ENCODE measurements around the gene MYL5. TPM values are rescaled to one million over a fixed set of nuclear protein-coding genes. Genes with fewer than 3 reads are reported as not detected.

The MYL5 gene
- total and polyA plus RNA-seq, 2 of the 13 experiments (the other 11 are each of a cell fraction or from before 2014, with no cell fraction given): 6.5 to 16.0 TPM

DNA sequence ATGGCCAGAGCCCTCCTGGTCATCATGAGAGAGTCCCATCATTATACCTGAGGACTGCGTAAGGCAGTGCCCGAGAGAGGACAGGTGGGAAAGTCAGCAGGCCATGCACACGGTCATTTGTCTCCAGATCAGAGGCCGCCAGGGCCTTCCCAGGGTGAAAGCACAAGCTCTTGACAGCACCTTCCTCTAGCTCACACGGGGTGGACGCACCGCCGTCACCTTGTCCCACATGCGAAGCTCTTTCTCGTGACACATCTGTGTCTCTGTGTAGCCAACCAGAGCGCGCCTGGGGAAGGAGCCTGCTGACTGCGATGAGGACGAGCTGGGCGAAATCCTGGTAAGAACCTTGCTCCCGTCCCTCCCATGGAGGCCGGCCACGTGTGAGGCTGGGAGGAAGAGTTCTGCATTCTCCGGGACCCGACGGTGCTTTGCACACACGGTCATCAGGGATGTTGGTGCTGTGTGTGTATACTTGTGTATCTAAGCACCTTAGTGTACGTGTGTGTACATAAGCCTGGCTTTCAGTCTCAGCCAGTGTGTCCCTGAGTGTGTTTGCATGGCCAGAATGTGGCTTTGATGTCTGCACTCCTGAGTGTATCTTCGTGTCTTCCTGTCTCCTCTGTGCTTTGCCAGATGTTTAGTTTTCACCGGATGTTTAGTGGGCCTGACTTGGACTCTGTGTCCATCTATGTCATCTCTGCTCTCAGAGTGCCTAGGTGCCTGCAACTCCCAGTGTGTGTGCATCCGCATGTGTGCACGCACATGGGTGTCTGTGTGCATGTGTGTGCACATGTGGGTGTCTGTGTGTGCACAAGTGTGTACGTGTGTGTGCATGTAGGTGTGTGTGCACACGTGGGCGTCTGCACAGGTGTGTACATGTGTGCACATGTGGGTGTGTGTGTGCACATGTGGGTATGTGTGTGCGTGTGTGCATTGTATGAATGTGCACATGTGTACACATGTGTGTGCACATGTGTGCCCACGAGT lies 15.4 kb upstream of the MYL5 start (continued):
- TF ChIP-seq, protein P1, sequence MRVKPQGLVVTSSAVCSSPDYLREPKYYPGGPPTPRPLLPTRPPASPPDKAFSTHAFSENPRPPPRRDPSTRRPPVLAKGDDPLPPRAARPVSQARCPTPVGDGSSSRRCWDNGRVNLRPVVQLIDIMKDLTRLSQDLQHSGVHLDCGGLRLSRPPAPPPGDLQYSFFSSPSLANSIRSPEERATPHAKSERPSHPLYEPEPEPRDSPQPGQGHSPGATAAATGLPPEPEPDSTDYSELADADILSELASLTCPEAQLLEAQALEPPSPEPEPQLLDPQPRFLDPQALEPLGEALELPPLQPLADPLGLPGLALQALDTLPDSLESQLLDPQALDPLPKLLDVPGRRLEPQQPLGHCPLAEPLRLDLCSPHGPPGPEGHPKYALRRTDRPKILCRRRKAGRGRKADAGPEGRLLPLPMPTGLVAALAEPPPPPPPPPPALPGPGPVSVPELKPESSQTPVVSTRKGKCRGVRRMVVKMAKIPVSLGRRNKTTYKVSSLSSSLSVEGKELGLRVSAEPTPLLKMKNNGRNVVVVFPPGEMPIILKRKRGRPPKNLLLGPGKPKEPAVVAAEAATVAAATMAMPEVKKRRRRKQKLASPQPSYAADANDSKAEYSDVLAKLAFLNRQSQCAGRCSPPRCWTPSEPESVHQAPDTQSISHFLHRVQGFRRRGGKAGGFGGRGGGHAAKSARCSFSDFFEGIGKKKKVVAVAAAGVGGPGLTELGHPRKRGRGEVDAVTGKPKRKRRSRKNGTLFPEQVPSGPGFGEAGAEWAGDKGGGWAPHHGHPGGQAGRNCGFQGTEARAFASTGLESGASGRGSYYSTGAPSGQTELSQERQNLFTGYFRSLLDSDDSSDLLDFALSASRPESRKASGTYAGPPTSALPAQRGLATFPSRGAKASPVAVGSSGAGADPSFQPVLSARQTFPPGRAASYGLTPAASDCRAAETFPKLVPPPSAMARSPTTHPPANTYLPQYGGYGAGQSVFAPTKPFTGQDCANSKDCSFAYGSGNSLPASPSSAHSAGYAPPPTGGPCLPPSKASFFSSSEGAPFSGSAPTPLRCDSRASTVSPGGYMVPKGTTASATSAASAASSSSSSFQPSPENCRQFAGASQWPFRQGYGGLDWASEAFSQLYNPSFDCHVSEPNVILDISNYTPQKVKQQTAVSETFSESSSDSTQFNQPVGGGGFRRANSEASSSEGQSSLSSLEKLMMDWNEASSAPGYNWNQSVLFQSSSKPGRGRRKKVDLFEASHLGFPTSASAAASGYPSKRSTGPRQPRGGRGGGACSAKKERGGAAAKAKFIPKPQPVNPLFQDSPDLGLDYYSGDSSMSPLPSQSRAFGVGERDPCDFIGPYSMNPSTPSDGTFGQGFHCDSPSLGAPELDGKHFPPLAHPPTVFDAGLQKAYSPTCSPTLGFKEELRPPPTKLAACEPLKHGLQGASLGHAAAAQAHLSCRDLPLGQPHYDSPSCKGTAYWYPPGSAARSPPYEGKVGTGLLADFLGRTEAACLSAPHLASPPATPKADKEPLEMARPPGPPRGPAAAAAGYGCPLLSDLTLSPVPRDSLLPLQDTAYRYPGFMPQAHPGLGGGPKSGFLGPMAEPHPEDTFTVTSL (CRISPR knock-in tag; IDR thresholded peaks at IDR 0.05; ENCODE audit: borderline replicate concordance): peak; percentile 70
- TF ChIP-seq GABPB1 (CRISPR knock-in tag; IDR thresholded peaks at IDR 0.05) (no peak; the same call in 1 of the 2 replicates), KLF9 (CRISPR knock-in tag; IDR thresholded peaks at IDR 0.05; ENCODE audit: low read depth) (no peak), GATAD1 (CRISPR knock-in tag; IDR thresholded peaks at IDR 0.05) (no peak), MXI1 (IDR thresholded peaks at IDR 0.05; ENCODE audit: borderline replicate concordance, low read depth, low read length) (peak; percentile 41; the same call in 1 of the 3 replicates), KDM6A (CRISPR knock-in tag; IDR thresholded peaks at IDR 0.05; ENCODE audit: low read depth) (no peak), CREM (IDR thresholded peaks at IDR 0.05) (peak; percentile 55; the same call in 1 of the 2 replicates), CREM (CRISPR knock-in tag; IDR thresholded peaks at IDR 0.05) (no peak), RELA (CRISPR knock-in tag; IDR thresholded peaks at IDR 0.05) (no peak), ZNF816 (CRISPR knock-in tag; IDR thresholded peaks at IDR 0.05; ENCODE audit: borderline replicate concordance) (no peak), ZNF674 (CRISPR knock-in tag; IDR thresholded peaks at IDR 0.05; ENCODE audit: low read depth) (no peak), ZC3H4 (CRISPR knock-in tag; IDR thresholded peaks at IDR 0.05; ENCODE audit: borderline replicate concordance) (no peak), MYC (CRISPR knock-in tag; IDR thresholded peaks at IDR 0.05; ENCODE audit: borderline replicate concordance) (peak; percentile 51; the same call in 1 of the 2 replicates), BCL6 (CRISPR knock-in tag; IDR thresholded peaks at IDR 0.05) (0 out of 2 replicates have a peak, but pooled peaks have one; percentile 23), ZBTB7A (CRISPR knock-in tag; IDR thresholded peaks at IDR 0.05) (peak; percentile 26; the same call in 1 of the 2 replicates), ZNF773 (CRISPR knock-in tag; IDR thresholded peaks at IDR 0.05; ENCODE audit: borderline replicate concordance) (no peak)
- TF ChIP-seq, protein P2, sequence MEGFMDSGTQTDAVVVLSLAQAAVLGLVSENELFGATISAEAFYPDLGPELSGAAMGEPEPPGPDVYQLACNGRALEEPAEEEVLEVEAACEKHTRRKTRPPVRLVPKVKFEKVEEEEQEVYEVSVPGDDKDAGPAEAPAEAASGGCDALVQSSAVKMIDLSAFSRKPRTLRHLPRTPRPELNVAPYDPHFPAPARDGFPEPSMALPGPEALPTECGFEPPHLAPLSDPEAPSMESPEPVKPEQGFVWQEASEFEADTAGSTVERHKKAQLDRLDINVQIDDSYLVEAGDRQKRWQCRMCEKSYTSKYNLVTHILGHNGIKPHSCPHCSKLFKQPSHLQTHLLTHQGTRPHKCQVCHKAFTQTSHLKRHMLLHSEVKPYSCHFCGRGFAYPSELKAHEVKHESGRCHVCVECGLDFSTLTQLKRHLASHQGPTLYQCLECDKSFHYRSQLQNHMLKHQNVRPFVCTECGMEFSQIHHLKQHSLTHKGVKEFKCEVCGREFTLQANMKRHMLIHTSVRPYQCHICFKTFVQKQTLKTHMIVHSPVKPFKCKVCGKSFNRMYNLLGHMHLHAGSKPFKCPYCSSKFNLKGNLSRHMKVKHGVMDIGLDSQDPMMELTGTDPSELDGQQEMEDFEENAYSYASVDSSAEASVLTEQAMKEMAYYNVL (CRISPR knock-in tag; IDR thresholded peaks at IDR 0.05; ENCODE audit: borderline replicate concordance): no peak; the same call in 1 of the 2 replicates
- TF ChIP-seq, protein P3, sequence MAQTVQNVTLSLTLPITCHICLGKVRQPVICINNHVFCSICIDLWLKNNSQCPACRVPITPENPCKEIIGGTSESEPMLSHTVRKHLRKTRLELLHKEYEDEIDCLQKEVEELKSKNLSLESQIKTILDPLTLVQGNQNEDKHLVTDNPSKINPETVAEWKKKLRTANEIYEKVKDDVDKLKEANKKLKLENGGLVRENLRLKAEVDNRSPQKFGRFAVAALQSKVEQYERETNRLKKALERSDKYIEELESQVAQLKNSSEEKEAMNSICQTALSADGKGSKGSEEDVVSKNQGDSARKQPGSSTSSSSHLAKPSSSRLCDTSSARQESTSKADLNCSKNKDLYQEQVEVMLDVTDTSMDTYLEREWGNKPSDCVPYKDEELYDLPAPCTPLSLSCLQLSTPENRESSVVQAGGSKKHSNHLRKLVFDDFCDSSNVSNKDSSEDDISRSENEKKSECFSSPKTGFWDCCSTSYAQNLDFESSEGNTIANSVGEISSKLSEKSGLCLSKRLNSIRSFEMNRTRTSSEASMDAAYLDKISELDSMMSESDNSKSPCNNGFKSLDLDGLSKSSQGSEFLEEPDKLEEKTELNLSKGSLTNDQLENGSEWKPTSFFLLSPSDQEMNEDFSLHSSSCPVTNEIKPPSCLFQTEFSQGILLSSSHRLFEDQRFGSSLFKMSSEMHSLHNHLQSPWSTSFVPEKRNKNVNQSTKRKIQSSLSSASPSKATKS (CRISPR knock-in tag; IDR thresholded peaks at IDR 0.05): no peak
- TF ChIP-seq, protein P4, sequence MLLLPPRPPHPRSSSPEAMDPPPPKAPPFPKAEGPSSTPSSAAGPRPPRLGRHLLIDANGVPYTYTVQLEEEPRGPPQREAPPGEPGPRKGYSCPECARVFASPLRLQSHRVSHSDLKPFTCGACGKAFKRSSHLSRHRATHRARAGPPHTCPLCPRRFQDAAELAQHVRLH (CRISPR knock-in tag; IDR thresholded peaks at IDR 0.05; ENCODE audit: borderline replicate concordance, low read depth): no peak
